DND-41 (cell line): Measurements from ENCODE around the gene ZNF506.

Experiments used
- EZH2 ChIP-seq: IDR thresholded peaks from 3 replicates; pipeline ENCODE4 v1.6.1; 2012; ENCODE audit warnings: borderline replicate concordance, low read depth, mild to moderate bottlenecking, moderate library complexity, low read length, inconsistent platforms; ENCODE audit not compliant: severe bottlenecking
- TF ChIP-seq, protein P1 (sequence below): IDR thresholded peaks from 2 replicates; pipeline ENCODE4 v1.5.1; 2012; ENCODE audit warnings: borderline replicate concordance, low read length, moderate library complexity, mild to moderate bottlenecking; ENCODE audit not compliant: poor library complexity, severe bottlenecking; ENCODE audit errors: extremely low read depth

DNA sequence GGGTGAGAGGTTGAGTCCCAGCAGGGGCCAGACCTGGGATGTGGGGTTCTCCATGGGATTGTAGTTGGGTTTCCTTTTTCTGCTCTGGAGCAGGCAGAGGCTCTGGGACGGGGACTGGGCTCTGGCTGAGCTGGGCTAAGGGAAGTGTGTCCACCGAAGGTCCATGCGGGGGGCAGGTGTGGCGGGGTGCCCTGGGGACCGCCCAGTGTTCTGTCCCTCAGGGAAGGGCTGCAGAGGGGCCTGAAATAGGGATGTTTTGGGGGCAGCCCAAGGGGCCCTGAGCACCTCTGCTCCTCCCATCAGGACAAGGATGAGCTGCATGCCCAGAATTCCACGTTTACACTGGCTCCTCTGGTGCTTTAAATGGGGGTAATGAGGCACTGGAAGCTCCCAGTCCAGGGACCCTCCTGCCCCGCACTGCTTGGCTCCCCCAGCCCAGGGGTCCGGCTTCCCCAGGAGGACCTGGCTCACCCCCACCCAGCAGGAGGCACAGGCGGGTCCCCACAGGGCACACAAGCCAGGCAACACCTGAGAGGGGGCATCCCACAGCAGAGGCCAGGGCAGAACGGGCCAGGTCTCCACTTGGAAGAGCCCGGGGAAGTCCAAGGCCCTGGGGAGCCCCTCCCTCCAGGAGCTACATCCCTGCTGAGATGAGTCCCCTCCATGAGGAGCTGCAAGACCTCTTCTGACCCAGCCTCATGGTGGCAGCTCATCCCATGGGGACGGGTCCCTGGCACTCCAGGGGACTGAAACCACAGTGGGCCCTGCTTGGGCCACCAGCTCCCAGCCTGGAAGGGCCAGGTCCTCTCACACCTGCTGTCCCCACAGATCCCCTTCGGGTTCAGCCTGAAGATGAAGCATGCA, 74.0 kb downstream of the ZNF506 start:
- TF ChIP-seq, protein P1, sequence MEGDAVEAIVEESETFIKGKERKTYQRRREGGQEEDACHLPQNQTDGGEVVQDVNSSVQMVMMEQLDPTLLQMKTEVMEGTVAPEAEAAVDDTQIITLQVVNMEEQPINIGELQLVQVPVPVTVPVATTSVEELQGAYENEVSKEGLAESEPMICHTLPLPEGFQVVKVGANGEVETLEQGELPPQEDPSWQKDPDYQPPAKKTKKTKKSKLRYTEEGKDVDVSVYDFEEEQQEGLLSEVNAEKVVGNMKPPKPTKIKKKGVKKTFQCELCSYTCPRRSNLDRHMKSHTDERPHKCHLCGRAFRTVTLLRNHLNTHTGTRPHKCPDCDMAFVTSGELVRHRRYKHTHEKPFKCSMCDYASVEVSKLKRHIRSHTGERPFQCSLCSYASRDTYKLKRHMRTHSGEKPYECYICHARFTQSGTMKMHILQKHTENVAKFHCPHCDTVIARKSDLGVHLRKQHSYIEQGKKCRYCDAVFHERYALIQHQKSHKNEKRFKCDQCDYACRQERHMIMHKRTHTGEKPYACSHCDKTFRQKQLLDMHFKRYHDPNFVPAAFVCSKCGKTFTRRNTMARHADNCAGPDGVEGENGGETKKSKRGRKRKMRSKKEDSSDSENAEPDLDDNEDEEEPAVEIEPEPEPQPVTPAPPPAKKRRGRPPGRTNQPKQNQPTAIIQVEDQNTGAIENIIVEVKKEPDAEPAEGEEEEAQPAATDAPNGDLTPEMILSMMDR, result no peak
- TF ChIP-seq EZH2, result no peak
